Neural cell (in vitro differentiated cells): ENCODE data around the gene MED20.

Experiments
- CTCF ChIP-seq: fragments of 450-650 bp; IDR thresholded peaks from 2 replicates; pipeline ENCODE4 v1.5.1; 2014; ENCODE audit warnings: antibody characterized with exemption, mild to moderate bottlenecking, moderate library complexity; ENCODE audit not compliant: poor library complexity, severe bottlenecking
- EZH2 ChIP-seq: fragments of 200-600, 300-800 bp; shearing (Covaris generic), sonication (generic); IDR thresholded peaks from 2 replicates; pipeline ENCODE4 v1.6.1; 2014; ENCODE audit warnings: antibody characterized with exemption, low read length, borderline replicate concordance, mild to moderate bottlenecking; ENCODE audit not compliant: insufficient read depth, poor library complexity, severe bottlenecking
- MXI1 ChIP-seq: fragments of 450-650 bp; conservative IDR thresholded peaks from 2 replicates; pipeline ENCODE4 v1.6.1; 2014; ENCODE audit warnings: antibody characterized with exemption, mild to moderate bottlenecking; ENCODE audit not compliant: poor library complexity, severe bottlenecking
- TAF1 ChIP-seq: IDR thresholded peaks from 2 replicates; pipeline ENCODE4 v1.6.1; 2012; ENCODE audit warnings: low read depth

- peak; percentile 41 for TF ChIP-seq CTCF
- TF ChIP-seq EZH2 = no peak
- TF ChIP-seq MXI1 = peak; percentile 90
- TF ChIP-seq TAF1 = peak; percentile 51
Observed at GRCh38 chr6:41941280-41942066, 20.5 kb upstream of the MED20 start, which contains the start of gene CCND3.
